Activated naive CD8-positive, alpha-beta T cell treated with anti-CD3 and anti-CD28 coated beads, Interleukin-2, amount 50 U/mL, for 24 hours (primary cell): ENCODE measurements around the gene TMEM59.
"Not testable (repeated sequence)": the region's sequence is repeated elsewhere in the genome, so short reads cannot be mapped to it uniquely, and the experiment has no call there.

ENCODE experiments used
- ATAC-seq: fragments of 150-1000 bp; cut with Tn5 transposase; one replicate; pipeline ENCODE4 v1.10.0; 2021
- DNase-seq: peaks from one replicate; pipeline ENCODE4 v3.0.0; 2021
- H3K27ac Mint-ChIP-seq: one replicate; pipeline ENCODE4 v1.8.0; 2021; ENCODE audit warnings: mild to moderate bottlenecking, mixed read lengths
- H3K27me3 Mint-ChIP-seq: one replicate; pipeline ENCODE4 v1.8.0; 2021; ENCODE audit warnings: mixed read lengths
- H3K36me3 Mint-ChIP-seq: one replicate; pipeline ENCODE4 v1.8.0; 2021; ENCODE audit warnings: low read depth, mixed read lengths
- H3K4me1 Mint-ChIP-seq: one replicate; pipeline ENCODE4 v1.8.0; 2021; ENCODE audit warnings: mixed read lengths
- H3K4me3 Mint-ChIP-seq: one replicate; pipeline ENCODE4 v1.8.0; 2021; ENCODE audit warnings: mild to moderate bottlenecking, moderate library complexity, mixed read lengths
- H3K9me3 Mint-ChIP-seq: one replicate; pipeline ENCODE4 v1.8.0; 2021; ENCODE audit warnings: mixed read lengths

TMEM59 gene

DNA sequence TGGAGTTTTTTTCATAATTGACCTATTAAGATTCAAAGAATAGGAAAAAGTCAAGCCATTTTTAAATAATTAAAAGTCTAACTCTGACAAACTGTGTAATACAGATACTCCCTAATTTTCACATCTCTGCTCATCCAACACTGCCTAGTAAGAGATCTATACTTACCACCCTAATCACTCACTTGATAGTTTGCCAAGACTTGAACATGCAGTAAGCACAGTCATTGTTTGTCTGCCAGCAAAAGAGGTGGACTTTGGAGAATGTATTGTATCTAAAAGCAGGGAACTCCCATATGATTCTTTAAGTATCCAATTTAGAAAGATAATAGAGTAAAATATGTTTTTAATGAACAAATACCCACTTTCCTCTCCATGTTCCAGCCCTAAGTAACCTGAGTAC is 15.5 kb downstream of the TMEM59 start:
- DNase-seq (no peak), ATAC-seq (no peak)
- no peaks in the 10 kb centered on the region for H3K4me1 Mint-ChIP-seq
- no peaks in the 10 kb centered on the region for H3K9me3 Mint-ChIP-seq
- H3K27me3 Mint-ChIP-seq, result no peaks in the 10 kb centered on the region
- H3K27ac Mint-ChIP-seq, result no peak overlapping the region
- H3K4me3 Mint-ChIP-seq, result no peak overlapping the region
- peaks cover 25% of the 10 kb centered on the region for H3K36me3 Mint-ChIP-seq

GRCh38 chr1:54028306-54029251 is 24.4 kb downstream of the TMEM59 start:
- ATAC-seq (no peak), DNase-seq (no peak)
- Mint-ChIP-seq H3K27me3 (no peaks in the 10 kb centered on the region), H3K36me3 (peaks cover 15% of the 10 kb centered on the region), H3K4me3 (no peak overlapping the region), H3K27ac (no peak overlapping the region), H3K9me3 (no peaks in the 10 kb centered on the region), H3K4me1 (no peaks in the 10 kb centered on the region)

GRCh38 chr1:54027848-54028247 is 25.2 kb downstream of the TMEM59 start:
- DNase-seq, result no peak
- H3K27ac Mint-ChIP-seq, result no peak overlapping the region
- no peak overlapping the region for H3K4me3 Mint-ChIP-seq
- no peaks in the 10 kb centered on the region for H3K27me3 Mint-ChIP-seq
- H3K4me1 Mint-ChIP-seq, result no peaks in the 10 kb centered on the region
- no peaks in the 10 kb centered on the region for H3K9me3 Mint-ChIP-seq
- peaks cover 15% of the 10 kb centered on the region for H3K36me3 Mint-ChIP-seq
- no peak for ATAC-seq

DNA sequence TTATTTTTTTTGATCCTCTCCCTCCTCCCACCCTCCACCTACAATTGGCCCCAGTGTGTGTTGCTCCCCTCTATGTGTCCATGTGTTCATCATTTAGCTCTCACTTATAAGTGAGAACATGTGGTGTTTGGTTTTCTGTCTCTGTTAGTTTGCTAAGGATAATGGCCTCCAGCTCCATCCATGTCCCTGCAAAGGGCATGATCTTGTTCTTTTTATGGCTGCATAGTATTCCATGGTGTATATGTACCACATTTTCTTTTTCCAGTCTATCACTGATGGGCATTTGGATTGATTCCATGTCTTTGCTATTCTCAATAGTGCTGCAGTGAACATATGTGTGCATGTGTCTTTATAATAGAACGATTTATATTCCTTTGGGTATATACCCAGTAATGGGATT is 28.2 kb downstream of the TMEM59 start:
- ATAC-seq, H3K4me1 Mint-ChIP-seq, H3K27me3 Mint-ChIP-seq, H3K9me3 Mint-ChIP-seq, H3K4me3 Mint-ChIP-seq, DNase-seq, H3K27ac Mint-ChIP-seq, H3K36me3 Mint-ChIP-seq: not testable (repeated sequence)

GRCh38 chr1:54024358-54024757 is 28.6 kb downstream of the TMEM59 start:
- H3K36me3 Mint-ChIP-seq, result peaks cover under 1% of the 10 kb centered on the region
- H3K27me3 Mint-ChIP-seq, result no peaks in the 10 kb centered on the region
- ATAC-seq, result no peak
- H3K4me3 Mint-ChIP-seq, result no peak overlapping the region
- H3K4me1 Mint-ChIP-seq, result no peaks in the 10 kb centered on the region
- no peaks in the 10 kb centered on the region for H3K9me3 Mint-ChIP-seq
- no peak for DNase-seq
- no peak overlapping the region for H3K27ac Mint-ChIP-seq

DNA sequence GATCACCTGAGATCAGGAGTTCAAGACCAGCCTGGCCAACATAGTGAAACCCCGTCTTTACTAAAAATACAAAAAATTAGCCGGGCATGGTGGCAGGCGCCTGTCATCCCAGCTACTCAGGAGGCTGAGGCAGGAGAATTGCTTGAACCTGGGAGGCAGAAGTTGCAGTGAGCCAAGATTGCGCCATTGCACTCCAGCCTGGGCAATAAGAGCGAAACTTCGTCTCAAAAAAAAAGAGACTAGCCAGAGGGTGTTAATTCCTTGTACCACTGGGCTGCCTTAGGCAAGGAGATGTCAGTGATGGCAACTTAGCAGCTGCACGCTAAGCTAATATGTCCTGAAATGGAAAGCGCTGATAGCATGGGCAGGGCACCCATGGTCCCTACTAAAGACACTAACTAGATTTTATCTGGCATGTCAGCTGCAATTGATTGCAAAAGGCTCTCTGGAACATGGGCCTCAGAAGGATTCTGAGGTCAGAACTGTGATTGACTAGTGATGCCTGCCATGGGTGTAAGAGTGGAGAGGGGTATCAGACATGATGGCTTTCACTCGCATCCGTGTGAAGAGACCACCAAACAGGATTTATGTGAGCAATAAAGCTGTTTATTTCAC is 33.3 kb downstream of the TMEM59 start:
- H3K4me3 Mint-ChIP-seq, ATAC-seq, H3K4me1 Mint-ChIP-seq, H3K27ac Mint-ChIP-seq, H3K9me3 Mint-ChIP-seq, DNase-seq, H3K36me3 Mint-ChIP-seq, H3K27me3 Mint-ChIP-seq: not testable (repeated sequence)

DNA sequence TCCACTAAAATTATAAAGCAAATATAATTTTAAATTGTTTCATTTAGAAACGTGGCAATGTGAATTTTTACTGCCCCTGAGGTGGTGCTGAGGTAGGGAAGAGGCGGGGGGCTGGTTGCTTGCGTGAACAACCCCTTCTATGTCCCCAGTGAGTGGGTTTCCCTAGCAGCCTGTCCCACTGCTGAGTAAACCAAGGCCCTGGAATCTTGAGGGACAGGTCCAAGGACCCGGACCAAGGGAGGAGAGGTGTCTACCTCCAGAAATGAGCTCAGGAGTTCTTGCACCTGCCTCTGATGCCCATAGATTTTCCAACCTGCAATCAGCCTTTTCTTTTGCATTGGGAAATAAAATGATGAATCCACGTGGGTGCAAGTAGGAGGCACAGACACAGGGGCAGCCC is 34.4 kb downstream of the TMEM59 start:
- Mint-ChIP-seq H3K4me1 (no peaks in the 10 kb centered on the region), H3K27ac (no peak overlapping the region), H3K9me3 (no peaks in the 10 kb centered on the region), H3K27me3 (peaks cover 1% of the 10 kb centered on the region), H3K36me3 (no peaks in the 10 kb centered on the region), H3K4me3 (no peak overlapping the region)
- ATAC-seq, result no peak
- DNase-seq, result no peak

GRCh38 chr1:54017979-54018378 is 35.0 kb downstream of the TMEM59 start, which contains the start of gene LDLRAD1:
TSS of gene LDLRAD1 (minus strand) at chr1:54018186. CDS start at chr1:54018112, 74 bp downstream.
- Mint-ChIP-seq H3K27me3 (peaks cover 8% of the 10 kb centered on the region), H3K9me3 (no peaks in the 10 kb centered on the region), H3K36me3 (no peaks in the 10 kb centered on the region), H3K27ac (no peak within 1 kb of the TSS), H3K4me1 (no peaks in the 10 kb centered on the region), H3K4me3 (no peak within 1 kb of the TSS)
- DNase-seq (no peak), ATAC-seq (no peak)

DNA sequence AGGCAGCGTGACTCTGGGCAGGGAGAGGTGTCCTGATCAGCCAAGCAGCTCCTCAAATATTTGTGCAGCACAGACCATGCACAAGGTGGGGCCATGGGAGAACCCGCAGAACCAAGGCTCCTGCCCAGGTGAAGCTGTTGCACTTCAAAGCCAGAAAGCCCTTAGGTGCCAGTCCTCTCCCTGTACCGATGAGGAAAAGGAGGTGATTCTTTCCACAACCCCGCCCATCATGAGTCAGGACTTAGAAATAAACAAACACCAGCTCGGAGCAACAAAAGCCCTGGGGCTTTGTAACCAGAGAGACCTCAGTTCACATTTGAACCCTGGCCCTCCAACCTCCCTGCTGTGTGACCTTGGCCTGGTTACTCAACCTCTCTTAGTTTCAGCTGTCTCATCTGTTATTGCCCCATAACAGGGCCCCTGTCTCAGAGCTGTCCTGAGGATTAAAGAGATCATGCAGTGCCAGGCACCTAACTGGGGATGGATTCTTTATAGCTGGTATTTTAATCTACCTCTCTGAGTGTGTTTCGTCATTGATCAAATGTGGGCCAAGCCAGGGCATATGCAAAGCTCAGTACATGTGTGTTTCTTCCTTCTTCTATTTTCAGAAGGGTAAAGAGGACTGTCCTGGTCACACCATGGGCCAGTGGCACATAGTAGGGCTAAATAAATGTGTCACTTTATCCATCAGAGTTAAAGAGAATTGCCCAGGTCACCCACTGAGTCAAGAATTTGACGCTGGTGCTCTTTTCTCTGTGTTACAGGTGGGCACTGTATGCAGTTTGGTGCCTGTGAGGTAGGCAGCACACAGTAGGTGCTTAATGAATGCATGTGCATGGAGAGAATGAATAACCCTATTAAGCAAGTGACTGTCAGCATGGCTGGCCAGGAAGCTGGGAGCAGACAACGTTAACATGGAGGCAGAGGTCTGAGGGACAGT is 36.4 kb downstream of the TMEM59 start:
- DNase-seq (no peak), ATAC-seq (no peak)
- Mint-ChIP-seq H3K36me3 (no peaks in the 10 kb centered on the region), H3K27ac (no peak overlapping the region), H3K27me3 (peaks cover 9% of the 10 kb centered on the region), H3K4me3 (no peak overlapping the region), H3K4me1 (no peaks in the 10 kb centered on the region), H3K9me3 (no peaks in the 10 kb centered on the region)

DNA sequence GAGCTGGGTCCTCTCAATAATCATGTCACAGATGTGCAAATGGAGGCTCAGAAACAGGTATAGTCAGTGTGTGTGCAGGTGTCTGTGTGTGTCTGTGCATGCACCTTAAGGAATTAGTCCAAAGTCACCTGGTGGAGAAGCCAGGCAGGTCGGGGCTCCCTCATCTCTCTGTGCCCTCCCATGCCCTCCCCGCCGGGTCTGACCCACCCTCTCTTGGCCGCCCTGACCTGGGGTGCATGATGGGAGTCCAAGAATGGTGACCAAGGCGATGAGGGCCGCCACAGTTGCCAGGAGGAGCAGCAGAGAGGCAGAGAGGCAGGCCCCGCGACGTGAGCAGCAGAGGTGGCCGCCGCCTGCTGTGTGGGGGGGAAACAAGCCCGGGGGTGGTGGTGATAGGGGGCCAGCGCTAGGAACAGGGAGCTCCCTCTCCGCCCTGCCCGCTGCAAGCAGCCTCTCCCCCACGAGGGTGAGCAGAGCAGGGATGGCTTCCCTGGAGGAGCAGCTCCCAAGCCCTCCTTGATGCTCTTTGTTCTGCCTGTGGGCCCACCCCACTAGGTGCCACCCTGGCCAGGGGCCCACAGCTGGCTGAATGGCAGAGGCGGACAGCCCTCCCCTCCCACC is 38.9 kb downstream of the TMEM59 start:
- Mint-ChIP-seq H3K27ac (no peak overlapping the region), H3K4me1 (no peaks in the 10 kb centered on the region), H3K4me3 (no peak overlapping the region), H3K27me3 (peaks cover 9% of the 10 kb centered on the region), H3K36me3 (no peaks in the 10 kb centered on the region), H3K9me3 (no peaks in the 10 kb centered on the region)
- no peak for DNase-seq
- ATAC-seq, result no peak

DNA sequence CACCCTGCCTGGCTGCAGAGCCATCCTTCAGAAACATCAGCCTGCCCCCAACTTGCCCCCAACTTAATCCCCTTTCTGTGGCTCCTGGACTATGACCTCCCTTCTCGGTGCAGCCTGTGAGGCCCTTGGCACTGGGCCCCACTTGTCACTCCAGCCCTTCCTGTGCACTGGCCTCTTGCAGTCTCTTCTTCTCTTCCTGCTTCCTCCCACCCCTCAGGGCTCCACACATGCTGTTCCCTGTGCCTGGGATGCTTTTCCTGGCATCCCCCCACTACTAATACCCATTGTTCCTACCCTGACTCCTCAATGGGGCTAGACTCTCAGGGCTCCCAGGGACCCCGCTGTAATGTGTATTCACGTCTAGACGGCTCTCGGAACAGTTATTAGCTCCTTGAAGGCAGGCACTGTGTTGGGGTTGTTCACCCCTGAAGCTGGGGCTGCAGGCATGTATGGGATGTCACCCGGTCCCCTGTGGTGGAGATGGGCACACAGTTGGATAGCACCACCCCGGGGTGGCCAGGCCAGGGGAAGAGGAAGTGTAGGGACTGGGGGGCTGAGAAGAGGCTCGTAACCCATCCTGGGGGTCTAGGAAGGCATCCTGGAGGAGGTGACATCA is 39.5 kb downstream of the TMEM59 start:
- Mint-ChIP-seq H3K4me1 (no peaks in the 10 kb centered on the region), H3K27ac (no peak overlapping the region), H3K9me3 (no peaks in the 10 kb centered on the region), H3K36me3 (no peaks in the 10 kb centered on the region), H3K27me3 (peaks cover 12% of the 10 kb centered on the region), H3K4me3 (no peak overlapping the region)
- no peak for DNase-seq
- no peak for ATAC-seq

- ATAC-seq, result no peak
- no peaks in the 10 kb centered on the region for H3K36me3 Mint-ChIP-seq
- H3K4me1 Mint-ChIP-seq, result no peaks in the 10 kb centered on the region
- no peaks in the 10 kb centered on the region for H3K9me3 Mint-ChIP-seq
- no peak overlapping the region for H3K27ac Mint-ChIP-seq
- peaks cover 13% of the 10 kb centered on the region for H3K27me3 Mint-ChIP-seq
- no peak for DNase-seq
- H3K4me3 Mint-ChIP-seq, result no peak overlapping the region
Observed at GRCh38 chr1:54012863-54013262, 40.1 kb downstream of the TMEM59 start.

DNA sequence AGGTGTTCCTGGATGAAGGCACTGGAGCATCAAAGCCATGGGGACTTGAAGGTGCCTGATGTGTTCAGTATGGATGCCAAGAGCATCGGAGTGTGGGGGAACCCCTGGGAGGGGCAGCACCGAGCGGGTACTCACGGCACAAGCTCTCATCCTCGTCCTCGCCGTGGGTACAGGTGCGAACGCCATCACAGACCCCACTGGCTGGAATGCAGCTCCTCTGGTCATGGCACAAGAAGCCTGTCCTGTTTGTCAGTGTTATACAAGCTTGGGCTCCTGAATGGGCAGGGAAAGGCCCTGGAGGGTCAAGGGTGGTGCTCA is 41.0 kb downstream of the TMEM59 start:
- Mint-ChIP-seq H3K4me3 (no peak overlapping the region), H3K9me3 (no peaks in the 10 kb centered on the region), H3K27me3 (peaks cover 13% of the 10 kb centered on the region), H3K27ac (no peak overlapping the region), H3K36me3 (no peaks in the 10 kb centered on the region), H3K4me1 (no peaks in the 10 kb centered on the region)
- DNase-seq (no peak), ATAC-seq (no peak)
